ENCODE measurements around the gene SYT1. TPM values are rescaled to one million over a fixed set of nuclear protein-coding genes. Genes with fewer than 3 reads are reported as not detected.

The SYT1 gene
- total and polyA plus RNA-seq, 2 experiments from 2014 or later, result 48.7 to 51.7 TPM

DNA sequence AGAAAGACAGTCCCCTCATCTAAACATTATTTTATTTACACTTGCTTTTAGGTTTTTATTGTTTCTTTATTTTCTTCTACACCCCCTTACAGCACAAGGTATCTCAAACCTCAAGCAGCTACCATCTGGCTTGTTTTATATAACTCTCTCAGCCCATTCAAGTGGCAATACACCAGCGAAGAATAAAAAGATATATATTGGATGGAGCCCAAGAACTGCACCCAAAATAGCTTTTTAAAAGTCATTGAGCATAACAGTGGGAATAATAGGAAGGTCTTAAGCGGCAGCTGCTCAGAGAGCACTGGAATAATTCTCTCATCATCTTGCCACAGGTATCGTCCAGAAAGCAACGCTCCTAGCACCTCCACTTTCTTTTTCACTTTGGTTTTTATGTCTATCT is 322.5 kb downstream of the SYT1 start (continued):
- no peak for TF ChIP-seq EZH2phosphoT487 (IDR thresholded peaks at IDR 0.05; ENCODE audit: unreplicated experiment)
- no peak for TF ChIP-seq NANOG (IDR thresholded peaks at IDR 0.05; ENCODE audit: borderline replicate concordance)
- TF ChIP-seq ZNF331 (CRISPR knock-in tag; IDR thresholded peaks at IDR 0.05; ENCODE audit: low read depth), result no peak
- TF ChIP-seq, protein P1, sequence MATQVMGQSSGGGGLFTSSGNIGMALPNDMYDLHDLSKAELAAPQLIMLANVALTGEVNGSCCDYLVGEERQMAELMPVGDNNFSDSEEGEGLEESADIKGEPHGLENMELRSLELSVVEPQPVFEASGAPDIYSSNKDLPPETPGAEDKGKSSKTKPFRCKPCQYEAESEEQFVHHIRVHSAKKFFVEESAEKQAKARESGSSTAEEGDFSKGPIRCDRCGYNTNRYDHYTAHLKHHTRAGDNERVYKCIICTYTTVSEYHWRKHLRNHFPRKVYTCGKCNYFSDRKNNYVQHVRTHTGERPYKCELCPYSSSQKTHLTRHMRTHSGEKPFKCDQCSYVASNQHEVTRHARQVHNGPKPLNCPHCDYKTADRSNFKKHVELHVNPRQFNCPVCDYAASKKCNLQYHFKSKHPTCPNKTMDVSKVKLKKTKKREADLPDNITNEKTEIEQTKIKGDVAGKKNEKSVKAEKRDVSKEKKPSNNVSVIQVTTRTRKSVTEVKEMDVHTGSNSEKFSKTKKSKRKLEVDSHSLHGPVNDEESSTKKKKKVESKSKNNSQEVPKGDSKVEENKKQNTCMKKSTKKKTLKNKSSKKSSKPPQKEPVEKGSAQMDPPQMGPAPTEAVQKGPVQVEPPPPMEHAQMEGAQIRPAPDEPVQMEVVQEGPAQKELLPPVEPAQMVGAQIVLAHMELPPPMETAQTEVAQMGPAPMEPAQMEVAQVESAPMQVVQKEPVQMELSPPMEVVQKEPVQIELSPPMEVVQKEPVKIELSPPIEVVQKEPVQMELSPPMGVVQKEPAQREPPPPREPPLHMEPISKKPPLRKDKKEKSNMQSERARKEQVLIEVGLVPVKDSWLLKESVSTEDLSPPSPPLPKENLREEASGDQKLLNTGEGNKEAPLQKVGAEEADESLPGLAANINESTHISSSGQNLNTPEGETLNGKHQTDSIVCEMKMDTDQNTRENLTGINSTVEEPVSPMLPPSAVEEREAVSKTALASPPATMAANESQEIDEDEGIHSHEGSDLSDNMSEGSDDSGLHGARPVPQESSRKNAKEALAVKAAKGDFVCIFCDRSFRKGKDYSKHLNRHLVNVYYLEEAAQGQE (IDR thresholded peaks at IDR 0.05; ENCODE audit: unreplicated experiment), result no peak
- TF ChIP-seq CREB1 (CRISPR knock-in tag; IDR thresholded peaks at IDR 0.05; ENCODE audit: low read depth), result no peak
- TF ChIP-seq, protein P2, sequence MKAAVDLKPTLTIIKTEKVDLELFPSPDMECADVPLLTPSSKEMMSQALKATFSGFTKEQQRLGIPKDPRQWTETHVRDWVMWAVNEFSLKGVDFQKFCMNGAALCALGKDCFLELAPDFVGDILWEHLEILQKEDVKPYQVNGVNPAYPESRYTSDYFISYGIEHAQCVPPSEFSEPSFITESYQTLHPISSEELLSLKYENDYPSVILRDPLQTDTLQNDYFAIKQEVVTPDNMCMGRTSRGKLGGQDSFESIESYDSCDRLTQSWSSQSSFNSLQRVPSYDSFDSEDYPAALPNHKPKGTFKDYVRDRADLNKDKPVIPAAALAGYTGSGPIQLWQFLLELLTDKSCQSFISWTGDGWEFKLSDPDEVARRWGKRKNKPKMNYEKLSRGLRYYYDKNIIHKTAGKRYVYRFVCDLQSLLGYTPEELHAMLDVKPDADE (IDR thresholded peaks at IDR 0.05), result no peak
- no peak for TF ChIP-seq STAT1 (IDR thresholded peaks at IDR 0.05; ENCODE audit: unreplicated experiment)

- Histone ChIP-seq H3K27ac (ENCODE audit: low read depth) (no peak overlapping the region), H2AFZ (no peak overlapping the region)
- no peak overlapping the region for H3K4me3 Mint-ChIP-seq
Measured at GRCh38 chr12:79191391-79191790, 326.8 kb downstream of the SYT1 start.

DNA sequence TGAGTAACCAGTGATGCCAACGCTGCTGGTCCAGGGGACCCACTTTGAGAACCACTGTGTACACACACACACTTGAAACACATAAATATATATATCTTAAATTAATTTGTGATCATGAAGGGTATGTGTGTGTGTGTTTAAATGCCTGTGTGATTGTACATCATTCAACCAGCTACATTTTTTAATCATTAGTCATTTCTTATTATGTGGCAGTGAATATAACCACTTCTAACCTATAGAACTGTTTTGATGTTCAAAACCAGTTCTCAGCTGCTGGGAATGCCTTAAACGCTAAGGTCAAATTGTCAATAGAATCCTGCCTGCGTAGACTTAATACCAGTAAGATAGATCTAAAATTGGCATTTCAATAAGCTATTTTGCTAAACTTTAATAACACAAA is 330.0 kb downstream of the SYT1 start:
- ATAC-seq (no peak), DNase-seq (ENCODE audit: low spot score) (no peak)
- Mint-ChIP-seq H3K9me3 (no peaks in the 10 kb centered on the region), H3K27ac (no peak overlapping the region), H3K36me3 (ENCODE audit: low read depth) (no peaks in the 10 kb centered on the region), H3K4me3 (no peak overlapping the region), H3K4me1 (peaks cover 26% of the 10 kb centered on the region), H3K27me3 (ENCODE audit: insufficient read depth, low read depth, poor library complexity) (no peaks in the 10 kb centered on the region)
- Histone ChIP-seq H3K4me1 (ENCODE audit: insufficient read depth) (peaks cover 21% of the 10 kb centered on the region), H3K4me3 (no peak overlapping the region), H3K9me2 (ENCODE audit: insufficient read depth) (no peaks in the 10 kb centered on the region), H3K79me2 (replicated peaks; ENCODE audit: insufficient read depth) (no peaks in the 10 kb centered on the region), H3K4me2 (no peak overlapping the region), H3K27ac (ENCODE audit: low read depth) (no peak overlapping the region), H4K20me1 (replicated peaks; ENCODE audit: insufficient read depth) (no peaks in the 10 kb centered on the region), H3K27me3 (ENCODE audit: insufficient read depth) (no peaks in the 10 kb centered on the region), H2AFZ (no peak overlapping the region), H3K36me3 (ENCODE audit: insufficient read depth) (no peaks in the 10 kb centered on the region), H3F3A (replicated peaks; ENCODE audit: low read depth) (no peaks in the 10 kb centered on the region)
- TF ChIP-seq CTCF (conservative IDR thresholded peaks at IDR 0.05; ENCODE audit: low read depth in 2 of 2), result no peak
- no peak for TF ChIP-seq ZNF114 (CRISPR knock-in tag; IDR thresholded peaks at IDR 0.05)
- TF ChIP-seq ZNF331 (CRISPR knock-in tag; IDR thresholded peaks at IDR 0.05; ENCODE audit: low read depth), result no peak
- no peak for TF ChIP-seq STAT1 (IDR thresholded peaks at IDR 0.05; ENCODE audit: unreplicated experiment)
- TF ChIP-seq NANOG (IDR thresholded peaks at IDR 0.05; ENCODE audit: borderline replicate concordance), result no peak
- TF ChIP-seq POLR2AphosphoS5 (IDR thresholded peaks at IDR 0.05; ENCODE audit: low read depth), result no peak
- TF ChIP-seq, protein P1 (IDR thresholded peaks at IDR 0.05; ENCODE audit: unreplicated experiment), result no peak
- no peak for TF ChIP-seq CREB1 (CRISPR knock-in tag; IDR thresholded peaks at IDR 0.05; ENCODE audit: low read depth)
- TF ChIP-seq, protein P2 (IDR thresholded peaks at IDR 0.05), result no peak
- TF ChIP-seq EZH2phosphoT487 (IDR thresholded peaks at IDR 0.05; ENCODE audit: unreplicated experiment), result no peak

More at GRCh38 chr12:79191391-79191790, 326.8 kb downstream of the SYT1 start:
- ATAC-seq, result no peak
- Histone ChIP-seq H3K4me2 (peak overlapping the region; percentile 30), H3K9me2 (ENCODE audit: insufficient read depth) (no peaks in the 10 kb centered on the region), H3K79me2 (replicated peaks; ENCODE audit: insufficient read depth) (no peaks in the 10 kb centered on the region), H3K4me3 (no peak overlapping the region), H4K20me1 (replicated peaks; ENCODE audit: insufficient read depth) (no peaks in the 10 kb centered on the region), H3F3A (replicated peaks; ENCODE audit: low read depth) (no peaks in the 10 kb centered on the region), H3K36me3 (ENCODE audit: insufficient read depth) (no peaks in the 10 kb centered on the region), H3K27me3 (ENCODE audit: insufficient read depth) (no peaks in the 10 kb centered on the region), H3K4me1 (ENCODE audit: insufficient read depth) (peaks cover 10% of the 10 kb centered on the region; the same call in 1 of the 2 replicates)
- Mint-ChIP-seq H3K27ac (no peak overlapping the region), H3K4me1 (peaks cover 14% of the 10 kb centered on the region), H3K9me3 (no peaks in the 10 kb centered on the region), H3K36me3 (ENCODE audit: low read depth) (no peaks in the 10 kb centered on the region), H3K27me3 (ENCODE audit: insufficient read depth, low read depth, poor library complexity) (no peaks in the 10 kb centered on the region)
- TF ChIP-seq ZNF331 (CRISPR knock-in tag; IDR thresholded peaks at IDR 0.05; ENCODE audit: low read depth), result no peak
- no peak for DNase-seq (ENCODE audit: low spot score)
